ENCODE results near the gene PPP3CA.

Gene PPP3CA

GRCh38 chr4:100983426-100983825 is 363.9 kb downstream of the PPP3CA start:
- H3K4me3 ChIP-seq (ENCODE audit: severe bottlenecking), result no peak overlapping the region
- DNase-seq (ENCODE audit: low spot score) (no peak), ATAC-seq (ENCODE audit: low read depth) (no peak)
- H3K27ac ChIP-seq (ENCODE audit: poor library complexity, severe bottlenecking), result no peak overlapping the region
- H3K36me3 ChIP-seq (ENCODE audit: low read depth), result no peaks in the 10 kb centered on the region
- H3K27me3 ChIP-seq (ENCODE audit: insufficient read depth, poor library complexity, severe bottlenecking), result no peaks in the 10 kb centered on the region
- no peak for TF ChIP-seq CTCF (IDR thresholded peaks at IDR 0.05; ENCODE audit: poor library complexity, severe bottlenecking)
- H3K4me1 ChIP-seq (ENCODE audit: insufficient read depth, poor library complexity, severe bottlenecking), result peaks cover 13% of the 10 kb centered on the region
- H3K9me3 ChIP-seq (ENCODE audit: severe bottlenecking), result no peaks in the 10 kb centered on the region

DNA sequence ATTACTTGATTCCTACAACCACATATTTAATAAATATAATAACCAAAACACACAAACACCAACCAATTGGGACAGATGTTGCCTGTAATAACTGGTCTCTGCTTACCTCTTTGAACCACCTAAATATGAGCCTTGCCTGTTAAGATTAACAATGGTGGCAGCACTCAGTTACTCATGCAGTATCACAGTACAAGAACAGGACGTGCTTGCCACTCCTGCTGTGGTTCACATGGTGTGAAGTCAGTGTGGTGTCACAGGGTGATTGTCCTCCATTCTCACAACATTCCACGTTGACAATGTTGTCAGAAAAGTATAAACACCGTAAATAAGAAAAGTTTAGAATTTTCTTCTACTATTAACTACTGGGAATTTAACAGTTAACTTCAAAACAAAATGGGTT is 365.0 kb downstream of the PPP3CA start:
- DNase-seq (ENCODE audit: low spot score), result no peak
- Histone ChIP-seq H3K4me1 (ENCODE audit: insufficient read depth, poor library complexity, severe bottlenecking) (peaks cover 13% of the 10 kb centered on the region), H3K27ac (ENCODE audit: poor library complexity, severe bottlenecking) (no peak overlapping the region), H3K36me3 (ENCODE audit: low read depth) (no peaks in the 10 kb centered on the region), H3K4me3 (ENCODE audit: severe bottlenecking) (no peak overlapping the region), H3K9me3 (ENCODE audit: severe bottlenecking) (no peaks in the 10 kb centered on the region), H3K27me3 (ENCODE audit: insufficient read depth, poor library complexity, severe bottlenecking) (no peaks in the 10 kb centered on the region)
- TF ChIP-seq CTCF (IDR thresholded peaks at IDR 0.05; ENCODE audit: poor library complexity, severe bottlenecking), result no peak
- ATAC-seq (ENCODE audit: low read depth), result no peak

- Histone ChIP-seq H3K27me3 (ENCODE audit: insufficient read depth, poor library complexity, severe bottlenecking) (no peaks in the 10 kb centered on the region), H3K27ac (ENCODE audit: poor library complexity, severe bottlenecking) (no peak overlapping the region), H3K4me3 (ENCODE audit: severe bottlenecking) (no peak overlapping the region), H3K9me3 (ENCODE audit: severe bottlenecking) (no peaks in the 10 kb centered on the region), H3K4me1 (ENCODE audit: insufficient read depth, poor library complexity, severe bottlenecking) (peaks cover 13% of the 10 kb centered on the region), H3K36me3 (ENCODE audit: low read depth) (no peaks in the 10 kb centered on the region)
- DNase-seq (ENCODE audit: low spot score), result no peak
- no peak for TF ChIP-seq CTCF (IDR thresholded peaks at IDR 0.05; ENCODE audit: poor library complexity, severe bottlenecking)
- no peak for ATAC-seq (ENCODE audit: low read depth)
Measured at GRCh38 chr4:100981447-100982204, 365.7 kb downstream of the PPP3CA start.

DNA sequence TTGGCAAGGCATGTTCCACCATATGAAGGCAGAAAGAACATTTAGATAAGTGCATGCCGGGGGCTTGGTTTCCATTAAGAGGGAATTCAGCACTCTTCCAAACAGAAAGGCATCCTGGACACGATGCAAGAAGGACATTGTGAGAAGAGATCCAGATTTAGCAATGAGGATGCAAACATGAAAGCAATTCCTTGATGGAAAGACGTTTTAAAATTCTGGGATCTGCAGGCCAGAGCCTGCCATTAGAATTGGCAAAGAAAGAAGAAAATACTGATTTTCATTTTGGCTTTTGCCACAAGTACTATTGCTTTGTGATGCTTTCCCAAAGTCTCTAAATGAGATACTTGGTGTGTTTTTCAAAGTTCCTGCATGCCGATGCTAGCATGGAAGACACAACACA is 367.6 kb downstream of the PPP3CA start:
- no peak for TF ChIP-seq CTCF (IDR thresholded peaks at IDR 0.05; ENCODE audit: poor library complexity, severe bottlenecking)

GRCh38 chr4:100977746-100978397 is 369.5 kb downstream of the PPP3CA start:
- DNase-seq (ENCODE audit: low spot score) (no peak), ATAC-seq (ENCODE audit: low read depth) (no peak)
- TF ChIP-seq CTCF (IDR thresholded peaks at IDR 0.05; ENCODE audit: poor library complexity, severe bottlenecking), result no peak
- Histone ChIP-seq H3K27me3 (ENCODE audit: insufficient read depth, poor library complexity, severe bottlenecking) (no peaks in the 10 kb centered on the region), H3K27ac (ENCODE audit: poor library complexity, severe bottlenecking) (no peak overlapping the region), H3K9me3 (ENCODE audit: severe bottlenecking) (no peaks in the 10 kb centered on the region), H3K36me3 (ENCODE audit: low read depth) (no peaks in the 10 kb centered on the region), H3K4me3 (ENCODE audit: severe bottlenecking) (no peak overlapping the region), H3K4me1 (ENCODE audit: insufficient read depth, poor library complexity, severe bottlenecking) (no peaks in the 10 kb centered on the region)

More for the DNA sequence above, 367.6 kb downstream of the PPP3CA start:
- no peaks in the 10 kb centered on the region for H3K9me3 ChIP-seq (ENCODE audit: severe bottlenecking)
- ATAC-seq (ENCODE audit: low read depth) (no peak), DNase-seq (ENCODE audit: low spot score) (no peak)
- peaks cover 2% of the 10 kb centered on the region for H3K4me1 ChIP-seq (ENCODE audit: insufficient read depth, poor library complexity, severe bottlenecking)
- H3K36me3 ChIP-seq (ENCODE audit: low read depth), result no peaks in the 10 kb centered on the region
- no peaks in the 10 kb centered on the region for H3K27me3 ChIP-seq (ENCODE audit: insufficient read depth, poor library complexity, severe bottlenecking)
- H3K27ac ChIP-seq (ENCODE audit: poor library complexity, severe bottlenecking), result no peak overlapping the region
- no peak overlapping the region for H3K4me3 ChIP-seq (ENCODE audit: severe bottlenecking)

All from RWPE2 (cell line).